HepG2 (cell line): Measurements from ENCODE around the gene PDZRN4. TPM values are rescaled to one million over a fixed set of nuclear protein-coding genes. Genes with fewer than 3 reads are reported as not detected.

Source experiments
- ATAC-seq: fragments of 200-7000 bp; cut with Tn5 transposase; 3 replicates; pipeline ENCODE4 v1.9.1; 2020; ENCODE audit warnings: mild to moderate bottlenecking, moderate library complexity
- BruUV-seq: library from RNA; stranded (reverse); fragments of 400-500 nt; replicated peaks from 2 replicates; lab custom pipeline; 2021; lab: Mats Ljungman, UMichigan
- CTCF ChIA-PET: fragments of 300-600 bp; formaldehyde crosslinking; extraction: SDS; loops from one replicate; lab custom pipeline; 2021; ENCODE audit warnings: low total read pairs, inconsistent platforms, low intra/inter-chr PET ratio; lab: Yijun Ruan, JAX
- POLR2A ChIA-PET: fragments of 350-600 bp; sonication (Branson Sonifier 250); formaldehyde crosslinking; loops from one replicate; lab custom pipeline; 2020; ENCODE audit warnings: antibody characterized with exemption, inconsistent platforms; lab: Yijun Ruan, JAX
- DNase-seq: peaks from one replicate; pipeline ENCODE4 v3.0.0-alpha.2; 2015; ENCODE audit warnings: low spot score
- FAIRE-seq: peaks from 3 replicates; lab custom pipeline; 2011; peaks lifted over from hg19 to GRCh38; lab: Jason Lieb, UNC
- H2AFZ ChIP-seq: one replicate; pipeline ENCODE4 v1.6.1; 2011; ENCODE audit warnings: low read length, inconsistent platforms
- H3K27ac ChIP-seq: fragments of 300-600 bp; 3 replicates; pipeline ENCODE4 v1.8.0; 2011; ENCODE audit warnings: mixed run types, mild to moderate bottlenecking, mixed read lengths, low read length, inconsistent platforms; ENCODE audit not compliant: insufficient read depth; ENCODE audit errors: extremely low read length
- H3K27me3 ChIP-seq, 2 experiments: fragments of 200-600 bp in 1 of 2; 2 replicates in 1 of 2; 3 replicates in 1 of 2; pipeline versions ENCODE4 v1.6.0 to v1.8.0; 2011; ENCODE audit warnings: low read length in 2 of 2, mild to moderate bottlenecking in 2 of 2, moderate library complexity in 2 of 2, inconsistent platforms in 1 of 2; ENCODE audit not compliant: insufficient read depth in 2 of 2, control insufficient read depth in 1 of 2
- H3K36me3 ChIP-seq, 2 experiments: fragments of 200-600 bp in 1 of 2; replicated peaks in 1 of 2; 2 replicates in 1 of 2; 3 replicates in 1 of 2; pipeline versions ENCODE4 v1.5.1 to v1.8.0; 2011; ENCODE audit warnings: low read length in 2 of 2, inconsistent platforms in 1 of 2; ENCODE audit not compliant: insufficient read depth in 2 of 2, control insufficient read depth in 1 of 2
- H3K4me1 ChIP-seq: 2 replicates; pipeline ENCODE4 v1.5.1; 2012; ENCODE audit warnings: low read length, inconsistent platforms; ENCODE audit not compliant: insufficient read depth
- H3K4me2 ChIP-seq: 2 replicates; pipeline ENCODE4 v1.6.0; 2011; ENCODE audit warnings: low read depth, low read length, inconsistent platforms
- H3K4me3 ChIP-seq, 3 experiments: fragments of 200-600 bp in 1 of 3; sonication (generic), shearing (Covaris generic) in 1 of 3; replicated peaks in 1 of 3; 2 replicates each; pipeline ENCODE4 v1.5.1; 2011 to 2016; ENCODE audit warnings: low read length in 3 of 3, inconsistent platforms in 2 of 3, low read depth in 2 of 3, mild to moderate bottlenecking in 2 of 3, control low read depth in 1 of 3, mixed read lengths in 1 of 3; ENCODE audit not compliant: insufficient read depth in 1 of 3
- H3K79me2 ChIP-seq: one replicate; pipeline ENCODE4 v1.6.1; 2011; ENCODE audit warnings: low read length, inconsistent platforms; ENCODE audit not compliant: insufficient read depth
- H3K9ac ChIP-seq: 2 replicates; pipeline ENCODE4 v1.6.0; 2011; ENCODE audit warnings: mild to moderate bottlenecking, low read depth, low read length, inconsistent platforms; ENCODE audit not compliant: insufficient read depth
- H3K9me3 ChIP-seq: 2 replicates; pipeline ENCODE4 v1.5.1; 2012; ENCODE audit warnings: mild to moderate bottlenecking, low read length
- H4K20me1 ChIP-seq: 2 replicates; pipeline ENCODE4 v1.6.0; 2011; ENCODE audit warnings: inconsistent platforms, mild to moderate bottlenecking, low read length, moderate library complexity; ENCODE audit not compliant: insufficient read depth
- FOXK1 ChIP-seq: sonication (generic); formaldehyde crosslinking; IDR thresholded peaks from 2 replicates; pipeline ENCODE4 v1.4.0; 2020; ENCODE audit warnings: low read depth, missing genetic modification reagents, borderline replicate concordance
- HMG20A ChIP-seq: IDR thresholded peaks from 2 replicates; pipeline ENCODE4 v1.6.1; 2016; ENCODE audit warnings: borderline replicate concordance
- PLSCR1 ChIP-seq: sonication (generic); formaldehyde crosslinking; IDR thresholded peaks from 2 replicates; pipeline ENCODE4 v1.5.0; 2020; ENCODE audit warnings: missing genetic modification reagents, mild to moderate bottlenecking, borderline replicate concordance
- WGBS: methylation state at CpG from one replicate; pipeline ENCODE4 v1.1.6; 2017; ENCODE audit warnings: low lambda C conversion rate; 5-methylcytosine and 5-hydroxymethylcytosine counted together
- in situ Hi-C: cut with HindIII; loops from 2 replicates; pipeline ENCODE4 v1.10.0; 2017; ENCODE audit warnings: low pct_unique_long_range_greater_than_20kb; ENCODE audit not compliant: extremely low pct_ligation_motif_present
- intact Hi-C: fragments of 100-400 bp; cut with micrococcal nuclease; formaldehyde crosslinking; loops from one replicate; pipeline ENCODE4 v1.10.0; 2022; ENCODE audit not compliant: unreplicated experiment
- polyA plus RNA-seq, 8 experiments: library from polyadenylated mRNA; depleted of rRNA in 3 of 8; stranded (reverse) in 7 of 8; unstranded in 1 of 8; fragments of >200 nt; fragmentation: Illumina TruSeq in 4 of 8; extraction: Trizol in 4 of 8; gene quantifications; 2 replicates each; pipeline versions ENCODE4 v1.2.1 to v1.2.3, GENCODE V29; 2011 to 2016; ENCODE audit warnings: low read depth in 4 of 8, missing spikeins in 1 of 8, mixed read lengths in 1 of 8; ENCODE audit not compliant: insufficient read depth in 1 of 8
- total RNA-seq, 5 experiments: library from RNA; depleted of rRNA; stranded (reverse); fragments of >200 nt; fragmentation: Illumina TruSeq; extraction: Trizol; gene quantifications; 2 replicates each; pipeline ENCODE4 v1.2.3, GENCODE V29; 2016; ENCODE audit warnings: low read depth in 1 of 5
- TF ChIP-seq, protein P1 (sequence below), 2 experiments: sonication (generic) in 1 of 2; formaldehyde crosslinking in 1 of 2; IDR thresholded peaks; 2 replicates each; pipeline versions ENCODE4 v1.4.0 to v1.6.1; 2016 to 2020; ENCODE audit warnings: borderline replicate concordance in 1 of 2, low read depth in 1 of 2, mild to moderate bottlenecking in 1 of 2, missing genetic modification reagents in 1 of 2

Gene PDZRN4
- total and polyA plus RNA-seq, 2 of the 13 experiments (the other 11 are each of a cell fraction or from before 2014, with no cell fraction given), result not detected

DNA sequence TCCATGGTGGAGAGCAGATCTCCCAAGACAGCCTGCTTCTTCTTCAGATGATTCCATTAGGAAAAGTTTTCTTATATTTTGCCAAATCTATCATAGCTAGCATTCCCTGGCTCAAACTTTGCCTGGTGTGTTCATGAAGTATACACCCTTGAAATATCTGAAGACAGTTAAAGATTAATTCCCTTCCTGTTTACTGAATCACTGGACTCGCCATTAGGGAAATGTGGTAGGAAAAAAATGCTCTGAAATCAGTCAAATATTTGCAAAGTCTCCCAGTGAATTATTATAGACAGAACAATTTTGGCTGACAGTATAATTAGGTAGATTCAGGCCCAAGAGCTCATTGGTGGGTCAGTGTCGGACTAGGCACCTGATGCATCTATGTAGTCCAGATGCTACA lies 86.5 kb downstream of the PDZRN4 start:
- H2AFZ ChIP-seq, result no peak overlapping the region
- no peak overlapping the region for H3K27ac ChIP-seq
- CTCF ChIA-PET, result no interaction called here
- H3K4me2 ChIP-seq, result no peak overlapping the region
- H3K4me3 ChIP-seq, result no peak overlapping the region
- intact Hi-C loops (loop anchor here (5.0 kb wide), 2 partner anchors 663 to 1098 kb away; no protein-coding TSS in a partner anchor), in situ Hi-C loops (loop anchor here (5.0 kb wide), 1 partner anchor 748 kb away; no protein-coding TSS in a partner anchor)
- H3K4me1 ChIP-seq, result no peaks in the 10 kb centered on the region
- no peaks in the 10 kb centered on the region for H3K79me2 ChIP-seq
- no peak for TF ChIP-seq HMG20A (CRISPR knock-in tag)
- no peak for TF ChIP-seq FOXK1 (CRISPR knock-in tag)
- TF ChIP-seq PLSCR1, result no peak
- TF ChIP-seq, protein P1, sequence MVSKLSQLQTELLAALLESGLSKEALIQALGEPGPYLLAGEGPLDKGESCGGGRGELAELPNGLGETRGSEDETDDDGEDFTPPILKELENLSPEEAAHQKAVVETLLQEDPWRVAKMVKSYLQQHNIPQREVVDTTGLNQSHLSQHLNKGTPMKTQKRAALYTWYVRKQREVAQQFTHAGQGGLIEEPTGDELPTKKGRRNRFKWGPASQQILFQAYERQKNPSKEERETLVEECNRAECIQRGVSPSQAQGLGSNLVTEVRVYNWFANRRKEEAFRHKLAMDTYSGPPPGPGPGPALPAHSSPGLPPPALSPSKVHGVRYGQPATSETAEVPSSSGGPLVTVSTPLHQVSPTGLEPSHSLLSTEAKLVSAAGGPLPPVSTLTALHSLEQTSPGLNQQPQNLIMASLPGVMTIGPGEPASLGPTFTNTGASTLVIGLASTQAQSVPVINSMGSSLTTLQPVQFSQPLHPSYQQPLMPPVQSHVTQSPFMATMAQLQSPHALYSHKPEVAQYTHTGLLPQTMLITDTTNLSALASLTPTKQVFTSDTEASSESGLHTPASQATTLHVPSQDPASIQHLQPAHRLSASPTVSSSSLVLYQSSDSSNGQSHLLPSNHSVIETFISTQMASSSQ (IDR thresholded peaks at IDR 0.05; ENCODE audit: low read depth), result no peak
- TF ChIP-seq, protein P1 (CRISPR knock-in tag; IDR thresholded peaks at IDR 0.05; ENCODE audit: borderline replicate concordance), result no peak
- no peaks in the 10 kb centered on the region for H3K36me3 ChIP-seq
- no peak for FAIRE-seq
- no peak for DNase-seq
- WGBS, result 0% methylated on average over 2 of the region's 2 CpGs
- H3K27me3 ChIP-seq, result no peaks in the 10 kb centered on the region
- BruUV-seq, result no TSS peak
- no peaks in the 10 kb centered on the region for H4K20me1 ChIP-seq
- POLR2A ChIA-PET, result no interaction called here
- no peak overlapping the region for H3K9ac ChIP-seq
- H3K9me3 ChIP-seq, result no peaks in the 10 kb centered on the region
- ATAC-seq, result no peak
